Erythroblast (primary cell): ENCODE data around the gene NHLH2.

Source experiments
- DNase-seq, 2 experiments: peaks; one replicate each; lab custom pipeline; 2025; lab: John Stamatoyannopoulos, UW
- GATA1 ChIP-seq: IDR thresholded peaks from 2 replicates; pipeline ENCODE4 v1.6.1; 2011; ENCODE audit warnings: low read depth, mild to moderate bottlenecking, control low read depth, low read length, moderate library complexity
- POLR2A ChIP-seq: IDR thresholded peaks from 2 replicates; pipeline ENCODE4 v1.6.1; 2011; ENCODE audit warnings: mild to moderate bottlenecking, low read length

NHLH2 gene

GRCh38 chr1:115829023-115829674 lies 11.8 kb downstream of the NHLH2 start:
- DNase-seq = no peak
- TF ChIP-seq POLR2A (no peak), GATA1 (no peak)

DNA sequence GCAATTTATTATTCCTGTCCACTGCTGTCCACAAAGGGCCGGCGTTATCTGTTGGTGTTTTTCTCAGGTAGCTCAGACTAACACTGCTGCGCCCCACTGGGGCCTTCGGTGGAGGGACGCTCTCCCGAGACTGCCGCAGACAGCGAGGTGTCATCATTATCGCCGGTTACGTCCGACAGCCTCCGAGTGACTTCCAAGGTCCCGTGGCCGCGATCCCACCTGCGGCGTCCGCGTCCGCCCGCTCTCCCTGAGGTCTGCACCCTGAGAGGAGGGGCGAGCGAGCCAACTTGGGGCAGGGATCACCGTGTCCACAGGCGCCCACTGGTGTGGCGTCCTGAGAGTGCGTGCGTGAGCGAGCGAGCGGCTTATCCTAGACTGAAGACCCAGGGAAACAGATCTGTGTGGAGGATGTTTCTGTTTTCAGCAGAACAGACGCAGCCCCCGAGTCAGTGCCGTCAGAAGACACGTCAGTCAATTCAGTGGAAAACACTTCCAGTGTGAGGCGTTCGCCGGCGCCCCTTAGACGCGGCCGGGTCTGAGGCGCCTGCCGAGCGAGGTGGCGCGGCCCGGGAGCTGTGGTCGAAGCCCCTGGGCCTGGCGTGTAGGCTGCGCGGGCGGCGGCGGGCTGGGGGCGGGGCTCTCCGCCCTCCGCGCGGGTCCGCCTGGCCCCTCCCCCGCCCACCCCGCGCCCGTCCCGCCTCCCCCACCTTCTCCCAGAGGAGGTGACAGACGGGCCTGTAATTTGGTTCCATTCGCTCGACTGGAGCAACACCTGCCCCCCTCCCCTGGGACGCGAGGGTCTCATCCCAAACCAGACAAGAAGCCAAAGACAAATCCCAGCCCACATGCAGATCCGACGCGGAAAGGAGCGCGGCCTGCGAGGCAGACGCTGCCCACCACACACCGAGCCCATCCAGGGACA lies 12.6 kb downstream of the NHLH2 start:
- DNase-seq = peak in 1 of 2 experiments; percentile 17
- no peak for TF ChIP-seq GATA1
- no peak for TF ChIP-seq POLR2A

DNA sequence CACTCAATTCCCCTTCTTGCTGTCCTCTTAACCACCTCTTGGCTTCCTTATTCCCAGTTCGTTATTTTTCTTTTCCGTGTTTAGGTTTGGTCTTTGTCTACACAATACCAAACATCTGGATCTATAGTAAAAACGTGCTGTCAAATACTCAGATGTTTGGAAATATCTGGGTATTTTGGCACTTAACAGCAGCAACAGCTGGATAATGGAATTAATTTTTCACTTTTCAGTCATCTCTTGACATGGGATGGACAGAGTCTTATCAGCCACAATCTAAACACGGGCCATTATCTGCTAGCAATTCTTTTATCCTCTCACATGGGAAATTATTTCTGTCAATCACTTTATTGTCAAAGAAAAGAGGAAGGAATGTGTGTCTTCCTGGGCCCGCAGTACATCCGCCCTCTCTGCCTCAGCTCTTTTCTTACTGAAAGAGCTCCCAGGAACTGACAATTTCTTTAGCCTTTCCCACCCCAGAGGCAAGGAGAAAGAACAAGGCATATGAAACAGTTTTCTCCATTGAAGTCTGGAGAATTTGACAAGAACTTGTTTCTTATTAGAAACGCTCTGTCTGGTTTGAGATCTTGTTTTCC lies 13.4 kb downstream of the NHLH2 start:
- no peak for DNase-seq

DNA sequence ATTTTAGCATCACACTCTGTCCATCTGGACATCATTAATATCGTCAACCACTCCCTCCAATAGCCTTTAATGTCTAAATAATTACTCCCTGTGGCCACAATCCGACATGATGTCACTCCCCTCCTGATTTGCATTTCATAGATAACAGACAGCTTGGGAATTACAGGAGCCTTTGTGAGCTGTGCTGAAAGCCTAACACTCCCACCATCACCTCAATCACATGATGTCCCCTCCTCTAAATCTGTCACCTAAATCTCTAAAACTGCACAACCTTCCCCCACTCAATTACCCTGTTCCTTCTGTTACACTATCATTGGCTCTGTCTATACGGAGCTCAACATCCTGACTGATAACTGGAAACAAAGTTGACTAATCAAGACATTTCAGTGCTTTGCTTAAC lies 14.3 kb downstream of the NHLH2 start:
- no peak for TF ChIP-seq GATA1
- TF ChIP-seq POLR2A = no peak
- DNase-seq = no peak

More for the DNA sequence above, 13.4 kb downstream of the NHLH2 start:
- TF ChIP-seq GATA1 = no peak
- no peak for TF ChIP-seq POLR2A

- DNase-seq = no peak
- no peak for TF ChIP-seq GATA1
These were observed 18.8 kb downstream of the NHLH2 start for GRCh38 chr1:115822117-115822516.

- DNase-seq = no peak
These were observed 25.2 kb downstream of the NHLH2 start for GRCh38 chr1:115815694-115816093.

DNA sequence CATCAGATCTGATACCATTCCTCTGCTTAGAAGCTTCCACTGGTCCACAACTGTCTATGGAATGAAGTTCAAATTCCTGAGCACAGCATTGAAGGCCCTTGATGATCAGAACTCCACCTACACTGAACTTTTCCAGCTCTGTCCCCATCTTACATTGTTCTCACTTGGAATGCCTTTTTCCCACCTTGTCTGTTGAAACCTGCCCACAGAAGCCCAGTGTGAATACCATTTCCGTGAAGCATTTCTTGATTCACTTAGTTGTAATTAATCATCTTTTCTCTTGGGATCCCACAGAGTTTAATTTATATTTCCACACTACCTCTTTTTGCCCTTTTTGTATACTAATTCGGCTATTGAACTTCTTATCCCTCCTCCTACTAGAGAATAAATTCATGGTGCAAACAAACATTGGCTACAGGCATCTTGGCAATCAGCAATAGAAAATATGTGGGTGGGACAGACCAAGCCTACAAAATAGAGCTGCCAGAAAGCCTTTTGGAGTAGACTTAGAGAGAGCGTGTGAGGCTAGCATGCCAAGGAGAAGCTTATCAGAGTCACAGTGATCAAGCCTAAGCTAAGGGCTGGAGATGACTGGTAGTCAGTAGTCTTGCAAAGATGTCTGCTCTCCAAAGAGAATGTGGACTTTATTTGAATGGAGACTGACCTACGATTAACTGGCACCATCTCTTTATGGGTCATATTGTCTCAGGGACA lies 26.1 kb downstream of the NHLH2 start:
- DNase-seq = no peak
- TF ChIP-seq POLR2A (no peak), GATA1 (no peak)

More at GRCh38 chr1:115815694-115816093, 25.2 kb downstream of the NHLH2 start:
- TF ChIP-seq POLR2A = no peak
- TF ChIP-seq GATA1 = no peak

GRCh38 chr1:115813727-115814126 lies 27.2 kb downstream of the NHLH2 start:
- TF ChIP-seq POLR2A (no peak), GATA1 (no peak)
- peak in 1 of 2 experiments; percentile 8 for DNase-seq

DNA sequence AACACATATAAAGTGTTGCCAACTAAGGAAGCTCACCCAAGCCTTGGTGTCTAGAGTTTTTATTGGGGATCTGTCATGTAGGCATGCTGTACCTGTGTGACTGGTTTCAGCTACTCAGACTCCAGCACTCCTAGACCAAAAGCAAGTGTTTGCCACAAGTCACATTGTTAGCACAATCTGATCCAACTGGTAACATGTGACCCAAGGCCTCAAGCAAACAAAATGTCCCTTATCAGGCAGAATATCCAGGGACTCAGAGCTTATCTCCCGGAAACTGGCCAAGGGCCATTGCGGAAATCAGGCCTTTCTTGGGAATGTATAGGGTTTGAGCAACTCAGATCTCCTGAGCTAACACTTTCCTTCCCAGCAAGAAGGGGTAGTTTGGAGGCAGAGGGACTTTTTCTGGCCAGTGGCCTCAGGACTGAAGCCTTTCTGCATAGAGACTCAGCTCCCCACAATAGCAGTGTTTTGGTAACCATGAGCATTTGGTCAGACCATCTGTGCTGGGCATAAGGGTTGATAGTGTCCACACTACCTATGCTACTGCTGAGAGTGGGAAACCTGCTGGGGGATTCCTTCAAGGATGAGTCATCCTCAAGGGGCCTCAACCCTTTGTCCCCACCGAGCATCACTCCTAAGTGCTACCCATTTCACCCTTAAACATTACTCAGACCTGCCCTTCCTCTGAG lies 29.6 kb downstream of the NHLH2 start:
- no peak for DNase-seq
- TF ChIP-seq GATA1 (no peak), POLR2A (no peak)

DNA sequence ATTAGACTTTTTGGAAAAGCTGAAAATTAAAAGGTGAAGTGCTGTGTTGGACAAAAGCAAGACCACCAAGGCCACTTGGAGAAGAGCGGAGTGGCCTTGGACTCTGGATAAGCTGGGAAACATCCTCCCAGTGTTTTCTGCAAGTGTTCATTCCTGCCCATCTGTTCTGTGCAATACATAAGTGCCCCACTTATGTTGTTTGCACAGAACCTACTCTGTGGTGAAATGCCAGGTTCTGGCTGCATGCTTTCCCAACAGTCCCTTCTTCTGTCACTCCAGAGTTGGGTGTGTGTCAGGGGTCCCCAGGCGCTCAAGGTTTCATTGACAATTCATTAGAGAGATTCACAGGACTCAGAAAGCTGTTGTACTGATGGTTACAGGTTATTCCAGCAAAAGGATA lies 30.3 kb downstream of the NHLH2 start:
- TF ChIP-seq POLR2A = no peak
- no peak for TF ChIP-seq GATA1
- DNase-seq = no peak

DNA sequence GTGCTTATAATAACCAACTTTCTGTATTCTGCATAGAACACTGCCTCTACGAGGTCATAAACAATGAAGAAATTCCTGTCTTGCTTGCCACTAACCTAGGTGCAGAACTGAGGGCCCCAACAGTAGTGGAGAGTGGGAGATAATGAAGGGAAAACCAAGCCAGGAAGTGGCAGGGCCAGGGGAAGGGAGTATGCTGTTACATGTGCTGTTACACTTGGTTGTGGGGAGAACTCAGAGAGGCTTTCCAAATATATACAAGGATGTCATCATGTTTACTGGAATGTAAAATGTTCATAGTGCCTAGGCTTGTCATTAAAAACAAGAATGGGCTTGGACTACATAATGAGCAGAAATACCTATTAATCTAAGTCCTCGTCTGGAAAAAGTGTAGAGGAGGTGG lies 31.1 kb downstream of the NHLH2 start:
- no peak for TF ChIP-seq POLR2A
- TF ChIP-seq GATA1 = no peak
- no peak for DNase-seq

- TF ChIP-seq GATA1 (no peak), POLR2A (no peak)
- no peak for DNase-seq
These were observed 31.9 kb downstream of the NHLH2 start for GRCh38 chr1:115809076-115809475.

DNA sequence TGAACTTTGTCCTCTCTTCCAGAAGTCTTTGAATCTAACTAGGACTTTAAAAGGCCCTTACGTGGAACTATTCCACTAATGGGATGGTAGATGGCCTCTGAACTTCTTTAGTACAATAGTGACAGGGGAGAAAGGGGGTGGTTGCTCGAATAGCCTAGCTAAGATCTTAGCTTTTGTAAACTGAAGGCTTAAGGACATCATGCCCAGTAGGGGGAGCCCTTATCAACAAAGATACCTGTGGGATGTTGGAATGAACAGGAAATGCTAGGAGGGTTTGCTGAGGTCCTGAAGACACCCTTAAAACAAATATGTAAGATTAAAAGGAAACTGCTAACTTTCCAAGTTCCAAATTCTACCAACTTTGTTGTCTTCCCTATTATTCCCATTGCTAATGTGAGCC lies 33.2 kb downstream of the NHLH2 start:
- DNase-seq = peak; percentile 49 to 74
- TF ChIP-seq POLR2A = no peak
- no peak for TF ChIP-seq GATA1

DNA sequence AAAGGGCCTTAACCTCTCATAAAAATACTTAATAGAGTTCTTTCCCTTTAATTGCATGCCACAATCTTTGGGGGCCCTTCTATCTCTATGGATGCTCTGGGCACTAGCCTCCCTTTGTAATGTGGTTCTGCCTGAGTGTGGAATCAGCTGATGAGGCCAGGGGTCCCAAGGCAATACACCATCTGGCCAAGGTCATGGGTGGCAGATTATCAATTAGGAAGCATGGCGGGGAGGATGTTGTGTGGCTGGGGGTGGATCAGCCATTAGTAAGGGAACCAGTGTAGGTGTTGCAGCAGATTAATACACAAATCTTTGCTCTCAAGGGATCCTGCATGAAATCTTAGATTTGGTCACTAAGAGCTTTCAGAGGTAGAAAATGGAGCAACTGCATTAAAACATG lies 35.3 kb downstream of the NHLH2 start:
- DNase-seq = no peak
- TF ChIP-seq POLR2A (no peak), GATA1 (no peak)
